Measurements from ENCODE around the gene WWC2.

DNA sequence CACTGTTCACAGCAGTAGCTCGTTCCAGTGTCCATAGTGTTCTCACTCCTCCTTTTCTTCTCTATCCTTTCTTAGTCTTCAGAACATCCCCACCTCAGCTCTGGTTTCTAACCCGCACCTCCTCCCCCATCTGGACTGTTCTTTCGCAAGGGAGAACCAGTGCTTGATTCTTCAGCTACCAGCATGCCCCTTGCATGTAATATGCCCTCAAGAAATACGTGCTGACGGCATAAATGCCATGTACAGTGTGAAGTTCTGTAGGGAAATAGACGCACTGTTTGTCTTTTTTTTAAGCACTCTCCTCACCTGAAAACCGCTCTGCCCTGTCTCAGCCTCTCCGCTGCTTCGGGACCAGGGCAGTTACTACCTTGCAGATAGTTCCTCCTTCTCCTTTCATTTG, 215.7 kb downstream of the WWC2 start:
- TF ChIP-seq SUZ12 (IDR thresholded peaks at IDR 0.05; ENCODE audit: extremely low read depth, insufficient read depth, insufficient read length) = no peak
- TF ChIP-seq YY1 (IDR thresholded peaks at IDR 0.05; ENCODE audit: insufficient read depth, insufficient read length) = no peak
